Coronary artery (tissue), 2 donors: Measurements from ENCODE around the gene EDEM3.
"Not testable (repeated sequence)": the region's sequence is repeated elsewhere in the genome, so short reads cannot be mapped to it uniquely, and the experiment has no call there.

ENCODE experiments used
- DNase-seq: peaks from one replicate; pipeline ENCODE4 v3.0.0-alpha.2; 2017; ENCODE audit warnings: low spot score
- H3K27ac ChIP-seq, 2 donors: fragments of 200-600 bp; sonication (generic); one replicate each; pipeline ENCODE4 v1.5.1; 2016 to 2019
- H3K4me3 ChIP-seq: fragments of 200-600 bp; sonication (generic); 2 replicates; pipeline ENCODE4 v1.5.1; 2016; ENCODE audit warnings: mild to moderate bottlenecking, moderate library complexity
- TF ChIP-seq, protein P1 (sequence below): fragments of 200-600 bp; sonication (generic); IDR thresholded peaks from one replicate; pipeline ENCODE4 v1.5.1; 2019; ENCODE audit warnings: antibody characterized with exemption

Gene EDEM3

DNA sequence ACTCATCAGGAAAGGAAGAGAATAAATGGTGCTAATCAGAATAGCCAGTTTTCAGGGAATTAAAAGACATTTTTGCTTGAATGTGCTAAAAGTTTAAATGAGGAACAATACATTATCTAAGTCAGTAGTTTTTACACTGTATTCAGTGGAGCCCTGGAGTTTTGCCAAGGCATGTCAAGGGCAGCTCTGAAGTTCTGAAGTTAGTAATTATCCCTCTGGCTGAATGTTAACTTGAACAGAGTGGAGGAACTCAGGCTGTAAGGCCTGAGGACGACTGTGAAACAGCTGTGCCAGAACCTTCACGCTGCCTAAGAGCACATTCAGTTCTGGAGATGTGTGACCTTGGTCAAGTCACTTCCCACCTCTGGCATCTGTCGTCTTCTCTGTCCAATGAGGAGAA is 68.1 kb downstream of the EDEM3 start:
- no peak for DNase-seq
- TF ChIP-seq, protein P1, sequence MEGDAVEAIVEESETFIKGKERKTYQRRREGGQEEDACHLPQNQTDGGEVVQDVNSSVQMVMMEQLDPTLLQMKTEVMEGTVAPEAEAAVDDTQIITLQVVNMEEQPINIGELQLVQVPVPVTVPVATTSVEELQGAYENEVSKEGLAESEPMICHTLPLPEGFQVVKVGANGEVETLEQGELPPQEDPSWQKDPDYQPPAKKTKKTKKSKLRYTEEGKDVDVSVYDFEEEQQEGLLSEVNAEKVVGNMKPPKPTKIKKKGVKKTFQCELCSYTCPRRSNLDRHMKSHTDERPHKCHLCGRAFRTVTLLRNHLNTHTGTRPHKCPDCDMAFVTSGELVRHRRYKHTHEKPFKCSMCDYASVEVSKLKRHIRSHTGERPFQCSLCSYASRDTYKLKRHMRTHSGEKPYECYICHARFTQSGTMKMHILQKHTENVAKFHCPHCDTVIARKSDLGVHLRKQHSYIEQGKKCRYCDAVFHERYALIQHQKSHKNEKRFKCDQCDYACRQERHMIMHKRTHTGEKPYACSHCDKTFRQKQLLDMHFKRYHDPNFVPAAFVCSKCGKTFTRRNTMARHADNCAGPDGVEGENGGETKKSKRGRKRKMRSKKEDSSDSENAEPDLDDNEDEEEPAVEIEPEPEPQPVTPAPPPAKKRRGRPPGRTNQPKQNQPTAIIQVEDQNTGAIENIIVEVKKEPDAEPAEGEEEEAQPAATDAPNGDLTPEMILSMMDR: no peak
- Histone ChIP-seq H3K4me3 (no peak overlapping the region), H3K27ac (no peak overlapping the region)

DNA sequence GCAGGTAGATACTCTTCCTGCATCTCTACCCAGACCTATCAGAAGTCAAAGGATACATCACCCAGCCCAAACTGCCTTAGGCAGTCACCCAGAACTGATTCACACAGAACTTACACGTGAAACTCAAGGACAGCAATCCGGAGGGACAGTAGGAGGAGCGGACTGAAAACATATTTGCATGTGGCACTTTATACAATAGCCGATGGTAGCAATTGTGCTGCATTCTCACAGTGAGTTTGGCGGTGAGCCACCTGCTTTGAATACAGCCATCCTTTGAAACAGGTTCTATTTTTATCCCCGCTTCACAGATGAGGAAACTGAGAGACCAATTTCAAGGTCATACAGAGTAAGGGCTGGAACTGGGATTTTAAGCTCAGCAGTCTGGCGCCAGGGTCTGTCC is 69.5 kb downstream of the EDEM3 start:
- TF ChIP-seq, protein P1: no peak
- no peak overlapping the region for H3K27ac ChIP-seq
- H3K4me3 ChIP-seq: no peak overlapping the region
- no peak for DNase-seq

DNA sequence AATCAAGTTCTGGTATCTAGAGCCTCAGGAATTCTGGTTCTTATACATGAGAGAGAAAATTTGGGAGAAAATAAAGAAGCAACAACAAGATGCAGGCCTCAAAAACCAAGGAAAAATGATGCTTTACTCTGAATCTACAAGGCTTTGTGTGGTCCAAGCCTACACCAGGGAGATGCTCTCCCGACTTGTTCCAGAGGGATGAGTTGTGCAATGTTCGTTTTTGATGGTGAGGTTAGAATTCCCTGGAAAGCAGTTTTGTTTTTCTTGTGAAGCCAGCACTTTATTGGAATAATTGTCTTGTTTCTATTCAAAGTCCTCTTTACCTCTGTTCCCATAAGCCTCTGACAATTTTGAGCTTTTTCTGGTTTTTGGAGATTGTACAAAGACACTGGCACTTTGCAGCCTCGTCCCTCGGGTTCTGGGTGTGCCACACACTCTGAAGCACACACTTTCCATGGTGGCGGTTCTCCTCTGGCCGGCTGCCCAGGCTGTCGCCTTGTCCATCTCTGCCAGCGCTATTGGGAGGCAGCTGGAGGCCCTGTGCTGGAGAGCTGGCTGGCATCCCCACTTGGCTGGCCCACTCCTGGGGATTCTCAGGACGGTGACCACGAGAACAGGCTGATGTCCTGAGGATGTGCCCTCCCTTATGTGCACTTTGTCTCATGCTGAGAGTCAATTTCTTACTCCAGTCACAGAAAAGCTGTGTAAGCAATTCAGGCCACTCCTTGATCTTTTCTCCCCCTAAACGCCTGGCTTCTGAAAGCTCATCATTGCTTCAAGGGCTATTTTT is 70.2 kb downstream of the EDEM3 start:
- DNase-seq: no peak
- TF ChIP-seq, protein P1: no peak
- Histone ChIP-seq H3K27ac (no peak overlapping the region), H3K4me3 (no peak overlapping the region)

DNA sequence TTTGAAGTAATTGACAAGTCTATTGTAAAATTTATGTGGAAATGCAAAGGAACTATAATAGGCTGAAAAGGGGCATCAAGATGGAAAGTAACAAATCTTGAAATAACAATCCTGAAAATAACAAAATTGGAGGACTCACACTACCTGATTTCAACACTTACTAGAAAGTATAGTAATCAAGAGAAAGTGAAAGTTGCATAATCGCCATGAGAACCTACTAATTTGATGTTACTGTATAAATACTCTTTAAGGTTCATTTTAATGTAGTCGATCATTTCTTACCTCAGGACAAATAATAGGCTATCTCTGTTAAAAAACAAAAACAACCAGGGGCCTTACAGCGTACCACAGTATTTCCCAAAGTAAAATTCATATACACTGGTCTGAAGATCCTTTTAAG is 71.7 kb downstream of the EDEM3 start:
- no peak for DNase-seq
- Histone ChIP-seq H3K4me3 (no peak overlapping the region), H3K27ac (no peak overlapping the region)
- TF ChIP-seq, protein P1: no peak

DNA sequence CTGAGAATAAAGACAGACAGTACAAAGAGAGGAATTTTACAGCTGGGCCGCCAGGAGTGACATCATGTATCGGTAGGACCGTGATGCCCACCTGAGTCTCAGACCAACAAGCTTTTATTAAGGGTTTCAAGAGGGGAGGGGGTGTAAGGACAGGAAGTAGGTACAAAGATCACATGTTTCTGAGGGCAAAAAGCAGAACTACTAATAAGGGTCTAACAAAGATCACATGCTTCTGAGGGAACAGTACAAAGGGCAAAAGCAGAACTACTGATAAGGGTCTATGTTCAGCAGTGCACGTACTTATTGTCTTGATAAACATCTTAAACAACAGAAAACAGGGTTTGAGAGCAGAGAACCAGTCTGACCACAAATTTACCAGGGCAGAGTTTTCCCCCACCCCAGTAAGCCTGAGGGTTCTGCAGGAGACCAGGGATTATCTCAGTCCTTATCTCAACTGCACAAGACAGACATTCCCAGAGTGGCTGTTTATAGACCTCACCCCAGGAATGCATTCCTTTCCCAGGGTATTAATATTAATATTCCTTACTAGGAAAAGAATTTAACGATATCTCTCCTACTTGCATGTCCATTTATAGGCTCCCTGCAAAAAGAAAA is 73.9 kb downstream of the EDEM3 start:
- not testable (repeated sequence) for DNase-seq, H3K4me3 ChIP-seq, H3K27ac ChIP-seq

DNA sequence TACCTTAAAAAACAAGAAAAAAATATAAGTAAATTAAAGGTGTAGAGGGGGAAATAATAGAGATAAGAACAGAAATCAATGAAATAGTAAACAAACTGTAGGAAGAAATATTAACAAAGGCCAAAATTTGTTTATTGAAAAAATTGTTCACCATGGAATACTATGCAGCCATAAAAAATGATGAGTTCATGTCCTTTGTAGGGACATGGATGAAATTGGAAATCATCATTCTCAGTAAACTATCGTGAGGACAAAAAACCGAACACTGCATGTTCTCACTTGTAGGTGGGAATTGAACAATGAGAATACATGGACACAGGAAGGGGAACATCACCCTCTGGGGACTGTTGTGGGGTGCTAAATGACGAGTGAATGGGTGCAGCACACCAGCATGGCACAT is 75.2 kb downstream of the EDEM3 start:
- H3K4me3 ChIP-seq, H3K27ac ChIP-seq, DNase-seq: not testable (repeated sequence)

DNA sequence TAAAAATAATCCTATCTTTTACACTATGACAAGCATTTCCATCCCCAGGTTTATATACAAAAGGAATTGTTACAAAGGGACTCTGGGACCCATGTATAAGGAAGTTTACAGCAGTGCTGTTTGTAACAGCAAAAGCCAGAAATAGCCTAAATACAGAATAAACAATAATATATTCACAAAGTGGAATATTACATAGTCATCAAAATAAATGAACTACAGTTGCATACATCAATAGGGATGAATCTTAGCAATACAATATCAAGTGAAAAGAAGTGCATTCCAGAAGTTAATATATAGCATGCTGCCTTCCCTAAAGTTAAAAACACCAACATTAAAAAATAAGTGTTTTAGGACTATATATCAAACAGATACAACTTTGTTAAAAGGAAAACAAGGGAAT is 77.3 kb downstream of the EDEM3 start:
- Histone ChIP-seq H3K27ac (no peak overlapping the region), H3K4me3 (no peak overlapping the region)
- TF ChIP-seq, protein P1: no peak
- DNase-seq: no peak

DNA sequence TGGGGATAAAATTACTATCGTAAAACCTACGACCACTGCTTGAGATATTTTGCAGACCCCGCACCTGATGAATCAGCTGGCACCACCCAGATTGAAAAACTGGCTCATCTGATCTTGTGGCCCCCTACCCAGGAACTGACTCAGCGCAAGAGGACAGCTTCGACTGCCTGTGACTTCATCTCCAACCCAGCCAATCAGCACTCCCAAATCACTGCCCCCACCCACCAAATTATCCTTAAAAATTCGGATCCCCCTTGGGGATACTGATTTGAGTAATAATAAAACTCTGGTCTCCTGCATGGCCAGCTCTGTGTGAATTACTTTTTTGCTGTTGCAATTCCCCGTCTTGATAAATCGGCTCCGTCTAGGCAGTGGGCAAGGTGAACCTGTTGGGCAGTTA is 81.4 kb downstream of the EDEM3 start:
- Histone ChIP-seq H3K4me3 (no peak overlapping the region), H3K27ac (no peak overlapping the region)
- TF ChIP-seq, protein P1: no peak
- DNase-seq: no peak
